Measurements from ENCODE around the gene TCF23.

The TCF23 gene

GRCh38 chr2:27177441-27178351, 28.9 kb downstream of the TCF23 start:
- no peak for TF ChIP-seq CTCF (IDR thresholded peaks at IDR 0.05; ENCODE audit: low read depth, low read length)
- no peak overlapping the region for H3K4me3 ChIP-seq (ENCODE audit: low read depth, low read length)

GRCh38 chr2:27178469-27178868, 29.7 kb downstream of the TCF23 start:
- no peak for TF ChIP-seq CTCF (IDR thresholded peaks at IDR 0.05; ENCODE audit: low read depth, low read length)
- H3K4me3 ChIP-seq (ENCODE audit: low read depth, low read length) = no peak overlapping the region

- no peak for TF ChIP-seq CTCF (IDR thresholded peaks at IDR 0.05; ENCODE audit: low read depth, low read length)
- H3K4me3 ChIP-seq (ENCODE audit: low read depth, low read length) = no peak overlapping the region
Observed at GRCh38 chr2:27179344-27180000, 30.7 kb downstream of the TCF23 start.

- TF ChIP-seq CTCF (IDR thresholded peaks at IDR 0.05; ENCODE audit: low read depth, low read length) = no peak
- no peak overlapping the region for H3K4me3 ChIP-seq (ENCODE audit: low read depth, low read length)
Observed at GRCh38 chr2:27182346-27182745, 33.5 kb downstream of the TCF23 start.

GRCh38 chr2:27184115-27184514, 35.3 kb downstream of the TCF23 start:
- no peak overlapping the region for H3K4me3 ChIP-seq (ENCODE audit: low read depth, low read length)
- no peak for TF ChIP-seq CTCF (IDR thresholded peaks at IDR 0.05; ENCODE audit: low read depth, low read length)

- H3K4me3 ChIP-seq (ENCODE audit: low read depth, low read length) = no peak overlapping the region
- no peak for TF ChIP-seq CTCF (IDR thresholded peaks at IDR 0.05; ENCODE audit: low read depth, low read length)
Observed at GRCh38 chr2:27185331-27186026, 36.7 kb downstream of the TCF23 start.

All from WI38 (cell line).